Activated CD4-positive, alpha-beta memory T cell treated with anti-CD3 and anti-CD28 coated beads for 36 hours (primary cell): ENCODE results near the gene COPRS. TPM values are rescaled to one million over a fixed set of nuclear protein-coding genes. Genes with fewer than 3 reads are reported as not detected.
"Not testable (repeated sequence)": the region's sequence is repeated elsewhere in the genome, so short reads cannot be mapped to it uniquely, and the experiment has no call there.

Source experiments
- CTCF ChIA-PET: fragments of 350-600 bp; sonication (Branson Sonifier 250); formaldehyde crosslinking; loops from one replicate; lab custom pipeline; 2021; ENCODE audit warnings: antibody characterized with exemption, inconsistent platforms; lab: Charles Lee
- POLR2A ChIA-PET: fragments of 350-600 bp; sonication (Branson Sonifier 250); formaldehyde crosslinking; loops from one replicate; lab custom pipeline; 2021; ENCODE audit warnings: antibody characterized with exemption; lab: Charles Lee
- DNase-seq: peaks from one replicate; pipeline ENCODE4 v3.0.0-alpha.2; 2020
- H3K27ac Mint-ChIP-seq: one replicate; pipeline ENCODE4 v1.8.0; 2021; ENCODE audit warnings: mixed read lengths
- H3K27me3 Mint-ChIP-seq: one replicate; pipeline ENCODE4 v1.8.0; 2021; ENCODE audit warnings: mixed read lengths
- H3K36me3 Mint-ChIP-seq: one replicate; pipeline ENCODE4 v1.8.0; 2021; ENCODE audit warnings: mixed read lengths
- H3K4me1 Mint-ChIP-seq: one replicate; pipeline ENCODE4 v1.8.0; 2021; ENCODE audit warnings: low read depth, mixed read lengths
- H3K4me3 Mint-ChIP-seq: one replicate; pipeline ENCODE4 v1.8.0; 2021; ENCODE audit warnings: mild to moderate bottlenecking, mixed read lengths
- H3K9me3 Mint-ChIP-seq: one replicate; pipeline ENCODE4 v1.8.0; 2021; ENCODE audit warnings: mixed read lengths
- intact Hi-C: fragments of 100-400 bp; cut with micrococcal nuclease; formaldehyde crosslinking; loops from one replicate; pipeline ENCODE4 v1.15.1; 2023
- total RNA-seq, 2 experiments: library from RNA; stranded (reverse); gene quantifications; one replicate each; pipeline ENCODE4 v1.2.3, GENCODE V29; 2021

Gene COPRS
- total RNA-seq, 2 experiments from 2014 or later: 49.6 to 50.3 TPM

DNA sequence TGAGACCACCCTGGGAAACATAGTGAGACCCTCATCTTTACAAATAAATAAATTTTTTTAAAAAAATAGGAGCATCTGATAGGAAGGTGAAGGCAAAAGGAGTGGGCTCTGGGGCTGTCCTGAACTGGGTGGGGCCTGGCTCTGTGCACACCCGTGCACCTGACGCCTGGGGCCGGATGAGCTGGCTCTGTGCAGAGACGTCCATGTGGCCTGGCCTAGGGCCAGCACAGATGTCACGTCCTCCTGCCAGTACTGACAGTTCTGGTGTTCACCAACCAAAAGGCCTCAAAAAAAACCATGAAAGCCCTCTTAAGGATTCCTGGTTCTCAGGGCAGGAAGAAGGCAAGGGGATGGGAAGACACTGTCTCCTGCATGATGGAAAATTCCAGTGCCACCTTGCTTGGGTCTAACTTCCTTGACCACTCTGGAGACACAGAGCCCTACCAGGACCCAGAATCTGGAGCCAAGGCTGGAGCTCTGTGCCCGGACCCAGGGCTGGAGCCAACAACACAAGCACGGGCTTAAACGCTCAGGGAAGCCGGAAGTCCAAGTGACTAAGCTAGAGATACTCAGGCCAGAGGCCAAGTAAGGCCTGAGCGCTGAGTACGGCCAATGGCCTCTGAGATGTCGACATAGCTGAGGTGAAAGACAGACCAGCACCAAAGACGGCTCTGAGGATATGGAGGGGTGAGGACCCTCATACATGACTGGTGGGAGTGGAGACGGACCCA lies 32.9 kb downstream of the COPRS start:
- H3K4me3 Mint-ChIP-seq: no peak overlapping the region
- no peak for DNase-seq
- no peaks in the 10 kb centered on the region for H3K36me3 Mint-ChIP-seq
- CTCF ChIA-PET: interaction anchor here (1.0 to 1.1 kb wide), 2 partner anchors 15 to 16 kb away, joined by 3 to 4 read pairs; no protein-coding TSS in a partner anchor
- no peaks in the 10 kb centered on the region for H3K4me1 Mint-ChIP-seq
- no peak overlapping the region for H3K27ac Mint-ChIP-seq
- POLR2A ChIA-PET: no interaction called here
- intact Hi-C loops: no loop called here
- no peaks in the 10 kb centered on the region for H3K9me3 Mint-ChIP-seq
- no peaks in the 10 kb centered on the region for H3K27me3 Mint-ChIP-seq

DNA sequence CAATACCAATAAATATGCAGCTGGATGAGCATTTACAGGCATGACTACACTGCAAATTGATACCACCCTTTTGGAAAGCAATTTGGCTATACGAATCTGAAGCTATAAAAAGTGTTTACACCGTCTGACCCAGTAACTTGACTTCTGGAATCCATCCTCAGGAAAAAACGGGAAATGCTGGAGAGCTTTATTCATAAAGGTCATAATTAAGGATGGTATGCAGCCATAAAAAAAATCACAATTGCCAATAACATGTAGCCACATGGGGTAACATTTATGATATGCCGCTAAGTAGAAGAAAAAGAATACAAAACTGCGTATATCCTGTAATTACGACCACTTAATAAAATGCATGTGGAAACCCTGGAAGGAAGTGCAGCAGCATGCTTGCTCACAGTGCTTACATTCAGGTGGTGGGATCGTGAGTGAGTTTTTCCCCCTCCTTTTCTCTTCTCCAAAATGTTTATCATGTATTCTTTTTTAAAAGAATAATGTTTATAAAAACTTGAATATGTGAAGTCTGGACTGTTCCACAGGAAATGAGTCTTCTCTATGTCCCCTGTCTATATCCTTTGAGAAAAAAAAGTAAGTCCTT lies 34.2 kb downstream of the COPRS start:
- ChIA-PET POLR2A (no interaction called here), CTCF (no interaction called here)
- intact Hi-C loops: no loop called here
- no peak for DNase-seq
- H3K9me3 Mint-ChIP-seq: no peaks in the 10 kb centered on the region
- no peak overlapping the region for H3K4me3 Mint-ChIP-seq
- H3K27me3 Mint-ChIP-seq: no peaks in the 10 kb centered on the region
- H3K27ac Mint-ChIP-seq: no peak overlapping the region
- no peaks in the 10 kb centered on the region for H3K4me1 Mint-ChIP-seq
- H3K36me3 Mint-ChIP-seq: no peaks in the 10 kb centered on the region

DNA sequence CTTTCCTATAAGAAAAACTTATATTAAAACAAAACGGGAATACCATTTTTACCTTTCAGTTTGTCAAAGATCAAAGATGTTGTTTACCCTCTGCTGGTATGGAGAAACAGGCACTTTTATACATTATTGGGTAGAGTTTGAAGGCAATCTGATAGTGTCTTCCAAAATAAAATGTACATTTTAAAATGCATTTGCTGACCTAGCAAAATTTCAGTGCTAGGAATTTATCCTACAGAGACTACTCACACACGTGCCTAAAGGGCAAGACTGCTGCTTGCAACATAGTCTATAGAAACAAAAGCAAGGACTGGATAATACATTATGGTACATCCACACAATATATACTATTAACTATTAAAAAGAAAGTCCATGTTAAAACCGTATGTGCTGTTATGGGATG lies 36.0 kb downstream of the COPRS start:
- no peak overlapping the region for H3K27ac Mint-ChIP-seq

GRCh38 chr17:31820691-31821435 lies 38.2 kb downstream of the COPRS start:
- CTCF ChIA-PET: interaction anchor here (0.6 kb wide), 1 partner anchor 14 kb away, joined by 4 read pairs; no protein-coding TSS in a partner anchor
- H3K27me3 Mint-ChIP-seq: no peaks in the 10 kb centered on the region
- H3K4me3 Mint-ChIP-seq: no peak overlapping the region
- no peaks in the 10 kb centered on the region for H3K4me1 Mint-ChIP-seq
- no peaks in the 10 kb centered on the region for H3K9me3 Mint-ChIP-seq
- no peak overlapping the region for H3K27ac Mint-ChIP-seq
- no peak for DNase-seq
- intact Hi-C loops: no loop called here
- POLR2A ChIA-PET: no interaction called here
- no peaks in the 10 kb centered on the region for H3K36me3 Mint-ChIP-seq

More for the DNA sequence above, 36.0 kb downstream of the COPRS start:
- Mint-ChIP-seq H3K27me3 (no peaks in the 10 kb centered on the region), H3K4me1 (no peaks in the 10 kb centered on the region), H3K9me3 (no peaks in the 10 kb centered on the region), H3K36me3 (no peaks in the 10 kb centered on the region), H3K4me3 (no peak overlapping the region)
- intact Hi-C loops: no loop called here
- no peak for DNase-seq
- CTCF ChIA-PET: no interaction called here
- POLR2A ChIA-PET: no interaction called here

DNA sequence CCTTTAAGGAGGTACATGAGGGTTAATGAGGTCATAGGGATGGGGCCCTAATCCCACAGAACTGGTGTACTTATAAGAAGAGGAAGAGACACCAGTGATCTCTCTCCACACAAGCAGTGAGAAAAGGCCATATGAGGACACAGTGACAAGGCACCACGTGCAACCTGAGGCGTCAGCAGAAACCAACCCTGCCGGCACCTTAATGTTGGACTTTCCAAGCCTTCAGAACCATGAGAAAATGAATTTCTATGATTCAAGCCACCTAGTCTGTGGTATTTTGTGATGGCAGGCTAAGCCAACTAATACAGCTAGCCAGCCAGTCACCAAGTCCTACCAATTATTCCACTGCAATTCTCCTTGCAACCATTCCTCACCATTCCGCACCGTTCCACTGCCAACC lies 39.5 kb downstream of the COPRS start:
- H3K36me3 Mint-ChIP-seq: no peaks in the 10 kb centered on the region
- no peaks in the 10 kb centered on the region for H3K27me3 Mint-ChIP-seq
- intact Hi-C loops: no loop called here
- CTCF ChIA-PET: no interaction called here
- H3K4me3 Mint-ChIP-seq: no peak overlapping the region
- DNase-seq: no peak
- POLR2A ChIA-PET: no interaction called here
- no peaks in the 10 kb centered on the region for H3K4me1 Mint-ChIP-seq
- H3K9me3 Mint-ChIP-seq: no peaks in the 10 kb centered on the region
- no peak overlapping the region for H3K27ac Mint-ChIP-seq

GRCh38 chr17:31818863-31819262 lies 40.2 kb downstream of the COPRS start:
- intact Hi-C loops, H3K27me3 Mint-ChIP-seq, H3K27ac Mint-ChIP-seq, POLR2A ChIA-PET, DNase-seq, CTCF ChIA-PET, H3K4me1 Mint-ChIP-seq, H3K9me3 Mint-ChIP-seq, H3K36me3 Mint-ChIP-seq, H3K4me3 Mint-ChIP-seq: not testable (repeated sequence)

GRCh38 chr17:31815212-31815730 lies 43.8 kb downstream of the COPRS start:
- no peak for DNase-seq
- ChIA-PET CTCF (no interaction called here), POLR2A (no interaction called here)
- H3K4me3 Mint-ChIP-seq: no peak overlapping the region
- H3K27ac Mint-ChIP-seq: no peak overlapping the region
- H3K36me3 Mint-ChIP-seq: no peaks in the 10 kb centered on the region
- no peaks in the 10 kb centered on the region for H3K4me1 Mint-ChIP-seq
- H3K9me3 Mint-ChIP-seq: no peaks in the 10 kb centered on the region
- intact Hi-C loops: no loop called here
- H3K27me3 Mint-ChIP-seq: peaks cover 6% of the 10 kb centered on the region

DNA sequence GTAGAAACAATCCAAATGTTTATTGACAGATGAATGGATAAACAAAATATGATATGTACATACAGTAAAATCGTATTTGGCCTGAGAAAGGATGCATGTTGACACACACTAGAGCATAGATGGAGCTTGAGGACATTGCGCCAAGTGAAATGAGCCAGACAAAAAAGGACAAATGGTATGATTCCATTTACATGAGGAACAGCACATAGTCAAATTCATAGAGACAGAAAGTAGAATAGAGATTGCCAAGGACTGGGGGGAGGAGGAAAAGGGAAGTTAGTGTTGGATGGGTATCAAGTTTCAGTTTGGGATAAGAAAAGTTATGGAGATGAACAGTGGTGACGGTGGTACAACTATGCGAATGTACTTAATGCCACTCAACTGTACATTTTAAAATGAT lies 47.9 kb downstream of the COPRS start:
- Mint-ChIP-seq H3K27ac (no peak overlapping the region), H3K4me3 (no peak overlapping the region), H3K4me1 (no peaks in the 10 kb centered on the region), H3K27me3 (peaks cover 12% of the 10 kb centered on the region), H3K36me3 (no peaks in the 10 kb centered on the region), H3K9me3 (no peaks in the 10 kb centered on the region)
- intact Hi-C loops: no loop called here
- CTCF ChIA-PET: interaction anchor here (1.1 kb wide), 1 partner anchor 31 kb away, joined by 3 read pairs; no protein-coding TSS in a partner anchor
- DNase-seq: no peak
- POLR2A ChIA-PET: no interaction called here

DNA sequence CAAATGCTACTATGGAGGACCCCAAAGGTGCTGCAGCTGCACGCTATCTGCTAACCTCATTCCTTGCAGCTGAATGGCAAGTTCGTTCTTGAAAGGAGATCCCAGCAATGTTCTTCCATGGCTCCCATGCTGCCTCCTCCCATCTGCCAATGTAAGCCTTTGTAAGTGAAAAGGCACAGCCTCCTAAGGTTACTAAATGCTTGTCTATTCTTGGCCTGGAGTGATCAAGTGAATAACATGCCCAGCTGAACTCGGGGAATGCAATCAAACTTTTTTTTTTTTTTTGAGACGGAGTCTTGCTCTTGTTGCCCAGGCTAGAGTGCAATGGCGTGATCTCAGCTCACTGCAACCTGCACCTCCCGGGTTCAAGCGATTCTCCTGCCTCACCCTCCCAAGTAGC lies 49.2 kb downstream of the COPRS start:
- H3K27me3 Mint-ChIP-seq: peaks cover 12% of the 10 kb centered on the region
- CTCF ChIA-PET: interaction anchor here (1.1 kb wide), 1 partner anchor 32 kb away, joined by 3 read pairs; no protein-coding TSS in a partner anchor
- H3K27ac Mint-ChIP-seq, H3K36me3 Mint-ChIP-seq, POLR2A ChIA-PET, DNase-seq, H3K4me3 Mint-ChIP-seq, H3K4me1 Mint-ChIP-seq, intact Hi-C loops, H3K9me3 Mint-ChIP-seq: not testable (repeated sequence)

- peaks cover 12% of the 10 kb centered on the region for H3K27me3 Mint-ChIP-seq
- H3K9me3 Mint-ChIP-seq: no peaks in the 10 kb centered on the region
- ChIA-PET POLR2A (no interaction called here), CTCF (no interaction called here)
- DNase-seq: no peak
- no peaks in the 10 kb centered on the region for H3K36me3 Mint-ChIP-seq
- no peak overlapping the region for H3K4me3 Mint-ChIP-seq
- no peaks in the 10 kb centered on the region for H3K4me1 Mint-ChIP-seq
- intact Hi-C loops: no loop called here
- H3K27ac Mint-ChIP-seq: no peak overlapping the region
Observed at GRCh38 chr17:31808521-31809050, 50.5 kb downstream of the COPRS start.

GRCh38 chr17:31807846-31808245 lies 51.2 kb downstream of the COPRS start:
- H3K27ac Mint-ChIP-seq: no peak overlapping the region
- POLR2A ChIA-PET: no interaction called here
- H3K36me3 Mint-ChIP-seq: no peaks in the 10 kb centered on the region
- H3K27me3 Mint-ChIP-seq: peaks cover 10% of the 10 kb centered on the region
- CTCF ChIA-PET: no interaction called here
- no peak for DNase-seq
- no peaks in the 10 kb centered on the region for H3K9me3 Mint-ChIP-seq
- H3K4me3 Mint-ChIP-seq: no peak overlapping the region
- H3K4me1 Mint-ChIP-seq: no peaks in the 10 kb centered on the region
- intact Hi-C loops: no loop called here

GRCh38 chr17:31806921-31807320 lies 52.1 kb downstream of the COPRS start:
- Mint-ChIP-seq H3K27me3 (peaks cover 10% of the 10 kb centered on the region), H3K9me3 (no peaks in the 10 kb centered on the region), H3K27ac (no peak overlapping the region), H3K4me3 (no peak overlapping the region), H3K4me1 (no peaks in the 10 kb centered on the region), H3K36me3 (no peaks in the 10 kb centered on the region)
- CTCF ChIA-PET: no interaction called here
- DNase-seq: no peak
- POLR2A ChIA-PET: no interaction called here
- intact Hi-C loops: no loop called here
